AG04449 (cell line): ENCODE measurements around the gene MLN.

Source experiments
- CTCF ChIA-PET: fragments of 350-600 bp; formaldehyde crosslinking; extraction: SDS; loops from one replicate; lab custom pipeline; 2021; ENCODE audit warnings: antibody characterized with exemption; lab: Yijun Ruan, JAX
- POLR2A ChIA-PET: fragments of 400-600, 350-600 bp; formaldehyde crosslinking; extraction: SDS; loops from one replicate; lab custom pipeline; 2020; ENCODE audit warnings: antibody characterized with exemption, inconsistent platforms; lab: Yijun Ruan, JAX
- DNase-seq: peaks from one replicate; pipeline ENCODE4 v3.0.0-alpha.2; 2010; ENCODE audit warnings: low read depth, low spot score
- H3K4me3 ChIP-seq: 2 replicates; pipeline ENCODE4 v1.5.1; 2011; ENCODE audit warnings: low read depth, mild to moderate bottlenecking, control low read depth, low read length
- CTCF ChIP-seq: IDR thresholded peaks from one replicate; pipeline ENCODE4 v1.5.1; 2011; ENCODE audit warnings: mild to moderate bottlenecking, moderate library complexity, low read length, control low read depth, inconsistent platforms; ENCODE audit not compliant: insufficient read depth; ENCODE audit errors: missing control alignments

The MLN gene

GRCh38 chr6:33770833-33771145, 33.0 kb downstream of the MLN start:
- no peak for TF ChIP-seq CTCF
- ChIA-PET POLR2A (interaction anchor here (0.6 to 2.6 kb wide), 12 partner anchors 8 to 375 kb away, joined by 3 to 15 read pairs (median 5); partner anchors contain the start of genes IP6K3, LEMD2 and UQCC2), CTCF (interaction anchor here (0.8 to 23.3 kb wide), 33 partner anchors 9 to 396 kb away, joined by 3 to 584 read pairs (median 6); partner anchors contain the start of genes BAK1, IP6K3, LEMD2 and UQCC2)
- DNase-seq: no peak
- peak overlapping the region; percentile 23; the same call in 1 of the 2 replicates for H3K4me3 ChIP-seq

- ChIA-PET CTCF (interaction anchor here (0.8 to 23.3 kb wide), 26 partner anchors 8 to 396 kb away, joined by 3 to 584 read pairs (median 8); partner anchors contain the start of genes IP6K3, LEMD2 and UQCC2), POLR2A (interaction anchor here (0.6 to 2.6 kb wide), 6 partner anchors 9 to 375 kb away, joined by 3 to 14 read pairs (median 4); partner anchors contain the start of genes IP6K3 and LEMD2)
- H3K4me3 ChIP-seq: 0 out of 2 replicates have a peak overlapping the region, but pooled peaks have one; percentile 8
- no peak for DNase-seq
- no peak for TF ChIP-seq CTCF
Measured at GRCh38 chr6:33770124-33770832, 33.5 kb downstream of the MLN start.

- no peak for TF ChIP-seq CTCF
- H3K4me3 ChIP-seq: no peak overlapping the region
- ChIA-PET POLR2A (interaction anchor here (1.0 to 1.2 kb wide), 2 partner anchors 18 to 19 kb away, joined by 3 to 4 read pairs; partner anchors contain the start of gene LEMD2), CTCF (interaction anchor here (1.2 to 23.3 kb wide), 20 partner anchors 8 to 387 kb away, joined by 4 to 584 read pairs (median 8); partner anchors contain the start of genes IP6K3, LEMD2 and UQCC2)
- DNase-seq: no peak
Measured at GRCh38 chr6:33769248-33769821, 34.5 kb downstream of the MLN start.

GRCh38 chr6:33768644-33769120, 35.1 kb downstream of the MLN start:
- ChIA-PET CTCF (interaction anchor here (0.8 to 23.3 kb wide), 32 partner anchors 9 to 395 kb away, joined by 3 to 584 read pairs (median 6); partner anchors contain the start of genes IP6K3, LEMD2 and UQCC2), POLR2A (no interaction called here)
- no peak overlapping the region for H3K4me3 ChIP-seq
- DNase-seq: no peak
- peak; percentile 93 for TF ChIP-seq CTCF

- POLR2A ChIA-PET: no interaction called here
- no peak for TF ChIP-seq CTCF
- no peak overlapping the region for H3K4me3 ChIP-seq
- DNase-seq: no peak
- CTCF ChIA-PET: interaction anchor here (1.1 to 23.3 kb wide), 28 partner anchors 8 to 396 kb away, joined by 3 to 584 read pairs (median 6); partner anchors contain the start of genes IP6K3, LEMD2 and UQCC2
Measured at GRCh38 chr6:33766921-33767907, 36.6 kb downstream of the MLN start.
